Loucy (cell line): ENCODE data around the gene PARK7.

Experiments
- H2AFZ ChIP-seq: fragments of 200-600 bp; sonication (generic); 2 replicates; pipeline ENCODE4 v1.6.0; 2016; ENCODE audit warnings: antibody characterized with exemption, mild to moderate bottlenecking, low read length, moderate library complexity
- H3F3A ChIP-seq: fragments of 200-600 bp; 2 replicates; pipeline ENCODE4 v1.6.0; 2016; ENCODE audit warnings: antibody characterized with exemption, low read depth, mild to moderate bottlenecking
- H3K27me3 ChIP-seq: fragments of 200-600 bp; sonication (generic); 2 replicates; pipeline ENCODE4 v1.6.1; 2014; ENCODE audit warnings: low read length, mild to moderate bottlenecking; ENCODE audit not compliant: insufficient read depth, poor library complexity, severe bottlenecking
- H3K36me3 ChIP-seq: fragments of 200-600 bp; sonication (generic); 2 replicates; pipeline ENCODE4 v1.6.1; 2016; ENCODE audit warnings: low read length; ENCODE audit not compliant: insufficient read depth
- H3K4me1 ChIP-seq: fragments of 200-600 bp; sonication (generic); 2 replicates; pipeline ENCODE4 v1.5.1; 2014; ENCODE audit warnings: low read length, mild to moderate bottlenecking; ENCODE audit not compliant: insufficient read depth, poor library complexity, severe bottlenecking
- H3K4me2 ChIP-seq: fragments of 200-600 bp; sonication (generic); 2 replicates; pipeline ENCODE4 v1.6.0; 2014; ENCODE audit warnings: antibody characterized with exemption, low read length, low read depth, mild to moderate bottlenecking; ENCODE audit not compliant: poor library complexity, severe bottlenecking
- H3K4me3 ChIP-seq: fragments of 200-600 bp; sonication (generic); 2 replicates; pipeline ENCODE4 v1.5.1; 2014; ENCODE audit warnings: low read length, mild to moderate bottlenecking, mixed read lengths; ENCODE audit not compliant: poor library complexity, severe bottlenecking
- H3K79me2 ChIP-seq: fragments of 200-600 bp; sonication (generic); 2 replicates; pipeline ENCODE4 v1.6.1; 2014; ENCODE audit warnings: low read length; ENCODE audit not compliant: insufficient read depth
- H3K9ac ChIP-seq: fragments of 200-600 bp; sonication (generic); 2 replicates; pipeline ENCODE4 v1.6.0; 2014; ENCODE audit warnings: mild to moderate bottlenecking, low read depth, low read length, moderate library complexity; ENCODE audit not compliant: poor library complexity, severe bottlenecking
- H3K9me2 ChIP-seq: fragments of 200-600 bp; sonication (generic); replicated peaks from 2 replicates; pipeline ENCODE4 v1.6.1; 2016; ENCODE audit warnings: low read depth, low read length, mixed read lengths
- H3K9me3 ChIP-seq: fragments of 200-600 bp; sonication (generic); 2 replicates; pipeline ENCODE4 v1.6.1; 2014; ENCODE audit warnings: mild to moderate bottlenecking, antibody characterized with exemption, low read length, low read depth; ENCODE audit not compliant: insufficient read depth
- H4K20me1 ChIP-seq: fragments of 200-600 bp; sonication (generic); 2 replicates; pipeline ENCODE4 v1.6.0; 2014; ENCODE audit warnings: antibody characterized with exemption, low read length, mild to moderate bottlenecking; ENCODE audit not compliant: insufficient read depth, poor library complexity, severe bottlenecking
- EZH2phosphoT487 ChIP-seq: fragments of 200-600 bp; IDR thresholded peaks from 2 replicates; pipeline ENCODE4 v1.6.1; 2018; ENCODE audit warnings: antibody characterized with exemption, mild to moderate bottlenecking, moderate library complexity, borderline replicate concordance
- TF ChIP-seq, protein P1 (sequence below): fragments of 200-600 bp; sonication (generic); conservative IDR thresholded peaks from 2 replicates; pipeline ENCODE4 v1.5.1; 2014; ENCODE audit warnings: mild to moderate bottlenecking, antibody characterized with exemption, low read length

The PARK7 gene

DNA sequence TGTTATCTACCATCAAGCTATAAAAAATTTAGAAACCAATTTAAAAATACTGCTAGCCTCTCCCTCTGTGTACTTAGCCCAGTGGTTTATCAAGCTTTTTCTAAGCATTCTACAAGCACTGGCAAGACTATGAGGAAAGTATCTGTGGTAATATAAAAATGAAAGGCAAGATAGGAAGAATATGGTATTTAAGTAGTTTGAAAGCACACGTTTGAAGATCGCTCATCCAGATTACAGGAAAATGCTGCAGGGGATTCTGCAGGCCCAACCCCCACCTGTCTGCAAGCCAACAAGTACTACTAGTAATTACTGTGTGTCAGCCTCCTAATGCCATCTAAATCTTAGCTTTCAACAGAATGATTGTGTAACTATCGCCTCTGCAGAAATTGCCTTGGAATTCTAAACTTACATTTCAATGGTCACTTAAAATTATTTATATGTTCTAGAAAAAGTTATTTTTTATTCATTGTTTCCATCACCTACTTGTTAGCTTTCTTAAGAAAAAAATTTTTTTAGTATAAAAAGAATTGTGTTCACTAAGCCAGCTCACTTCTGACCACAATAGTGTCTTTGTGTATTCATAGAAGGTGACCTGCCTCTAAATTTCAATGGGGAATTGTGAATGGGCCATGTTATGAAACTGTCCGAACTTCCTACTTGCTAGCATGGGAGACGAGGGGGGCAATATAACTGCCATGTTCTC, 56.1 kb downstream of the PARK7 start:
- Histone ChIP-seq H3K27me3 (no peaks in the 10 kb centered on the region), H3K9ac (no peak overlapping the region), H4K20me1 (no peaks in the 10 kb centered on the region), H3K36me3 (no peaks in the 10 kb centered on the region), H3K4me2 (no peak overlapping the region), H3K4me3 (no peak overlapping the region), H3K9me2 (no peaks in the 10 kb centered on the region), H3K4me1 (peaks cover 3% of the 10 kb centered on the region), H3F3A (no peaks in the 10 kb centered on the region), H3K79me2 (no peaks in the 10 kb centered on the region), H2AFZ (no peak overlapping the region), H3K9me3 (no peaks in the 10 kb centered on the region)
- no peak for TF ChIP-seq EZH2phosphoT487
- TF ChIP-seq, protein P1, sequence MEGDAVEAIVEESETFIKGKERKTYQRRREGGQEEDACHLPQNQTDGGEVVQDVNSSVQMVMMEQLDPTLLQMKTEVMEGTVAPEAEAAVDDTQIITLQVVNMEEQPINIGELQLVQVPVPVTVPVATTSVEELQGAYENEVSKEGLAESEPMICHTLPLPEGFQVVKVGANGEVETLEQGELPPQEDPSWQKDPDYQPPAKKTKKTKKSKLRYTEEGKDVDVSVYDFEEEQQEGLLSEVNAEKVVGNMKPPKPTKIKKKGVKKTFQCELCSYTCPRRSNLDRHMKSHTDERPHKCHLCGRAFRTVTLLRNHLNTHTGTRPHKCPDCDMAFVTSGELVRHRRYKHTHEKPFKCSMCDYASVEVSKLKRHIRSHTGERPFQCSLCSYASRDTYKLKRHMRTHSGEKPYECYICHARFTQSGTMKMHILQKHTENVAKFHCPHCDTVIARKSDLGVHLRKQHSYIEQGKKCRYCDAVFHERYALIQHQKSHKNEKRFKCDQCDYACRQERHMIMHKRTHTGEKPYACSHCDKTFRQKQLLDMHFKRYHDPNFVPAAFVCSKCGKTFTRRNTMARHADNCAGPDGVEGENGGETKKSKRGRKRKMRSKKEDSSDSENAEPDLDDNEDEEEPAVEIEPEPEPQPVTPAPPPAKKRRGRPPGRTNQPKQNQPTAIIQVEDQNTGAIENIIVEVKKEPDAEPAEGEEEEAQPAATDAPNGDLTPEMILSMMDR = no peak

DNA sequence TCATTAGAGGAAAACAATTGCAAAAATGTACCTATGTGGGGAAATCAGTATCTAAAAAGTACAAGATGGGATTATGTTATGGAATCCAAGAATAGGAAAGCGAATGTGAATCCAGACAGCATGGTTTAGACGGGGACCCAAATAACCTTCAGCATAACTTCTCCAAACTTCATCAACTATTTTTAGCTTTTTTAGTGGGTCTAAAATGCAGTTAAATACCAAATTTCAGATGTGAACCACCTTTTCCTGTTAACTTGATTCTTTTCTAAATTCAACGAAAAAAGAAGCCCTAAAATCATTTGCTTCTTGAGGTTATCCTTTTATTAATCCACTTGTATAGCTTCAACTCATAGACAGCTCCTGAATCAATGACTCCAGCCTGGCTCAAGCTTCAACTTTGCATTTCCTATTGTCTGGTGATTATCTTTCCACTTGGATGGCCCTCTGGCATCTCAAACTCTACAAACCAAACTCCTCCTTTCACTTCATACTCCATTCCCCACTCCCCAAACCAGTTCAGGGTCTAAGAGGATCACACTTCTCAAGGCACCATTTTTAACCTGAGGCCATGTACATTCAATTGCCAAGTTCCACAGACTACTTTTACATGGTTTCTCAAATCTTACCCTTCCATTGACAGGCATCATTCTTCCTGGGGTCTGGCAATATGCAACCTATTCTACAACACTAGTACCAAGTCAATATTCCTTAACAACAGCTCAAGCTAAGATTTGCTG, 57.1 kb downstream of the PARK7 start:
- no peaks in the 10 kb centered on the region for H3K36me3 ChIP-seq
- no peak for TF ChIP-seq EZH2phosphoT487
- no peak overlapping the region for H2AFZ ChIP-seq
- no peaks in the 10 kb centered on the region for H3F3A ChIP-seq
- no peaks in the 10 kb centered on the region for H3K27me3 ChIP-seq
- no peak overlapping the region for H3K4me3 ChIP-seq
- no peaks in the 10 kb centered on the region for H3K79me2 ChIP-seq
- H3K4me1 ChIP-seq = peaks cover 3% of the 10 kb centered on the region
- H3K4me2 ChIP-seq = no peak overlapping the region
- H3K9me3 ChIP-seq = no peaks in the 10 kb centered on the region
- no peaks in the 10 kb centered on the region for H4K20me1 ChIP-seq
- no peak overlapping the region for H3K9ac ChIP-seq
- H3K9me2 ChIP-seq = no peaks in the 10 kb centered on the region

DNA sequence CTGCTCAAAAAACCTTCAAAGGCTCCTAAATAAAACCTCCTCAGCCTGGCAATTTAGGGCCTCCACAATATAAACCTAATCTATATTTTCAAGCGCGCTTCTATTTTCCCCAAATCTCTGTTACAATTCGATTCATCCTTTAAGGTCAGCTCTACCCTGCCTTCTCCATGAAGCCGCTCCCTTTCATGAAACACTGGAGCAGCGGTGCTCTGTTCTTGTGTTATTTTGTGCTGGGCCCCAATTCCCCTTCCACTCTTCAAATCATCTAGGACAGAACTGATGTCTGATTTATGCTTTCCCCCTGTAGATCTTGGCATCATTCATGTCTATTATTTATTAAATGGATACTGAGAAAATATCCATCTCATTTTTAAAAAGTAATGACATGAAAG, 57.7 kb downstream of the PARK7 start:
- Histone ChIP-seq H3K27me3 (no peaks in the 10 kb centered on the region), H4K20me1 (no peaks in the 10 kb centered on the region), H3K9me3 (no peaks in the 10 kb centered on the region), H3K9me2 (no peaks in the 10 kb centered on the region), H3K36me3 (no peaks in the 10 kb centered on the region), H3K4me3 (no peak overlapping the region), H3K79me2 (no peaks in the 10 kb centered on the region), H3K9ac (no peak overlapping the region), H3K4me2 (no peak overlapping the region), H3K4me1 (peaks cover 3% of the 10 kb centered on the region), H2AFZ (no peak overlapping the region), H3F3A (no peaks in the 10 kb centered on the region)
- TF ChIP-seq EZH2phosphoT487 = no peak
- TF ChIP-seq, protein P1 = no peak
